ENCODE measurements around the gene RNU6-7.

RNU6-7 gene

DNA sequence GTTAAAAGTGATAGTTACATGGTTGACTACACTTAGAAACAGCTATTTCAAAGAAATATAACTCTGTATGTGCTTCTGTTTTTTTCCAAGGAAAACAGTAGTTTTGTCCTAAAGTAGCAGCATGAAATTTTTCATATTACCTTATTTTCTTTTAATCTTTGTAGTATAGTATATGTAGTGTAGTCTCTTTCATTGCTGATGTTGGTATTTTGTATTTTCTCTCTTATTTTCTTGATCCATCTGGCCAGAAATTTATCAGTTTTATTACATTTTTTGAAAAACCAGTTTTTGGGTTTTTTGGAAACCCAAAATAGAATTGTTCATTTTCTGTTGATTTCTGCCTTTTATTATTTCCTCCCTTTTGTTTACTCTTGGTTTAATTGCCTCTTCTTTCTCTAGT, 7.6 kb downstream of the RNU6-7 start:
- no peaks in the 10 kb centered on the region for H3K27me3 ChIP-seq (ENCODE audit: insufficient read depth, low read depth)
- H3K9ac ChIP-seq, result no peak overlapping the region
- H3K27ac ChIP-seq, result no peak overlapping the region
- no peak overlapping the region for H3K4me2 ChIP-seq
- H3K36me3 ChIP-seq (ENCODE audit: insufficient read depth), result no peaks in the 10 kb centered on the region
- peaks cover 17% of the 10 kb centered on the region for H3K4me1 ChIP-seq (ENCODE audit: low read depth, poor library complexity, severe bottlenecking)
- H4K20me1 ChIP-seq (ENCODE audit: insufficient read depth), result no peaks in the 10 kb centered on the region
- no peaks in the 10 kb centered on the region for H3K79me2 ChIP-seq (ENCODE audit: insufficient read depth, low read depth)
- H2AFZ ChIP-seq (ENCODE audit: low read depth), result no peak overlapping the region
- no peak overlapping the region for H3K4me3 ChIP-seq (IDR thresholded peaks at IDR 0.05; ENCODE audit: insufficient read depth, low read depth, low read length)
- TF ChIP-seq, protein P1, sequence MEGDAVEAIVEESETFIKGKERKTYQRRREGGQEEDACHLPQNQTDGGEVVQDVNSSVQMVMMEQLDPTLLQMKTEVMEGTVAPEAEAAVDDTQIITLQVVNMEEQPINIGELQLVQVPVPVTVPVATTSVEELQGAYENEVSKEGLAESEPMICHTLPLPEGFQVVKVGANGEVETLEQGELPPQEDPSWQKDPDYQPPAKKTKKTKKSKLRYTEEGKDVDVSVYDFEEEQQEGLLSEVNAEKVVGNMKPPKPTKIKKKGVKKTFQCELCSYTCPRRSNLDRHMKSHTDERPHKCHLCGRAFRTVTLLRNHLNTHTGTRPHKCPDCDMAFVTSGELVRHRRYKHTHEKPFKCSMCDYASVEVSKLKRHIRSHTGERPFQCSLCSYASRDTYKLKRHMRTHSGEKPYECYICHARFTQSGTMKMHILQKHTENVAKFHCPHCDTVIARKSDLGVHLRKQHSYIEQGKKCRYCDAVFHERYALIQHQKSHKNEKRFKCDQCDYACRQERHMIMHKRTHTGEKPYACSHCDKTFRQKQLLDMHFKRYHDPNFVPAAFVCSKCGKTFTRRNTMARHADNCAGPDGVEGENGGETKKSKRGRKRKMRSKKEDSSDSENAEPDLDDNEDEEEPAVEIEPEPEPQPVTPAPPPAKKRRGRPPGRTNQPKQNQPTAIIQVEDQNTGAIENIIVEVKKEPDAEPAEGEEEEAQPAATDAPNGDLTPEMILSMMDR (conservative IDR thresholded peaks at IDR 0.05; ENCODE audit: low read depth, low read length), result no peak

DNA sequence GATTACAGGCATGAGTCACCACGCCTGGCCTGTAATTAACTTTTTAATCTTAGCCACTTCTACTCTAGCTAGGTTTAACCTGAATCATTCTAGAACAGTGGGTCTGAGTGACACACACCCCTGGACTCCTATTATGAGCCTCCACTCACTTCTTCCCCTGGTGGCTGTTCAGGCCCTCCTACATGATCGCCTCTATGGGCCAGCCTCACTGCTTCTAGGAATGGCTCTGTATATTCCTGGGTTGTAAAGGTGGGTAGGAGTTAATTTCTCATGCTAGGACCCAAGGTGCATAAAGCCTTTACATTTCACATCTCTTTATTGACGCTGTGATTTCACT, 9.2 kb downstream of the RNU6-7 start:
- H2AFZ ChIP-seq (ENCODE audit: low read depth), result no peak overlapping the region
- no peak overlapping the region for H3K4me2 ChIP-seq
- no peaks in the 10 kb centered on the region for H3K79me2 ChIP-seq (ENCODE audit: insufficient read depth, low read depth)
- no peak overlapping the region for H3K27ac ChIP-seq
- H4K20me1 ChIP-seq (ENCODE audit: insufficient read depth), result no peaks in the 10 kb centered on the region
- no peaks in the 10 kb centered on the region for H3K36me3 ChIP-seq (ENCODE audit: insufficient read depth)
- H3K4me1 ChIP-seq (ENCODE audit: low read depth, poor library complexity, severe bottlenecking), result peaks cover 7% of the 10 kb centered on the region
- no peak overlapping the region for H3K4me3 ChIP-seq (IDR thresholded peaks at IDR 0.05; ENCODE audit: insufficient read depth, low read depth, low read length)
- TF ChIP-seq, protein P1 (conservative IDR thresholded peaks at IDR 0.05; ENCODE audit: low read depth, low read length), result no peak
- no peaks in the 10 kb centered on the region for H3K27me3 ChIP-seq (ENCODE audit: insufficient read depth, low read depth)
- no peak overlapping the region for H3K9ac ChIP-seq

DNA sequence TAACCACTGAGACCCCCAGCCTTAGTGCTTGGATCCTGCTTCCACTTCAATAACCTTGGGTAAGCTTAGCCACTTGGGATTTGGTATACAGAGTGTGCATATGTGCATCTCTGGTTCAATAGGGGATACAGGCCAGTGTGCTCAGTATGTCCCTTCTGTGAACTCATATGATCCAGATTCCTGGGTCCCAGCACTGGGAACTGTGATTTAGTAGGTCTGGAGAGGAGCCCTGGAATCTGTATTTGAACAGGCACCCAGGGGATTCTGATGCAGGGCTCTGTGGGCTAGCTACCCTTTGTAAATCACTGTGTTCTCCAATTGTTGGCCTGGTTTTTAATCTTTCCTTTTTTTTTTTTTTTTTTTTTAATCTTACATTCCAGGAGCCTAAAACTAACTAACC, 11.0 kb downstream of the RNU6-7 start:
- TF ChIP-seq, protein P1 (conservative IDR thresholded peaks at IDR 0.05; ENCODE audit: low read depth, low read length), result no peak
- H3K27me3 ChIP-seq (ENCODE audit: insufficient read depth, low read depth), result no peaks in the 10 kb centered on the region
- no peaks in the 10 kb centered on the region for H4K20me1 ChIP-seq (ENCODE audit: insufficient read depth)
- H3K4me1 ChIP-seq (ENCODE audit: low read depth, poor library complexity, severe bottlenecking), result peaks cover 7% of the 10 kb centered on the region
- H3K36me3 ChIP-seq (ENCODE audit: insufficient read depth), result no peaks in the 10 kb centered on the region
- H3K4me3 ChIP-seq (IDR thresholded peaks at IDR 0.05; ENCODE audit: insufficient read depth, low read depth, low read length), result no peak overlapping the region
- no peak overlapping the region for H3K27ac ChIP-seq
- H2AFZ ChIP-seq (ENCODE audit: low read depth), result no peak overlapping the region
- no peaks in the 10 kb centered on the region for H3K79me2 ChIP-seq (ENCODE audit: insufficient read depth, low read depth)
- H3K9ac ChIP-seq, result no peak overlapping the region
- H3K4me2 ChIP-seq, result no peak overlapping the region

DNA sequence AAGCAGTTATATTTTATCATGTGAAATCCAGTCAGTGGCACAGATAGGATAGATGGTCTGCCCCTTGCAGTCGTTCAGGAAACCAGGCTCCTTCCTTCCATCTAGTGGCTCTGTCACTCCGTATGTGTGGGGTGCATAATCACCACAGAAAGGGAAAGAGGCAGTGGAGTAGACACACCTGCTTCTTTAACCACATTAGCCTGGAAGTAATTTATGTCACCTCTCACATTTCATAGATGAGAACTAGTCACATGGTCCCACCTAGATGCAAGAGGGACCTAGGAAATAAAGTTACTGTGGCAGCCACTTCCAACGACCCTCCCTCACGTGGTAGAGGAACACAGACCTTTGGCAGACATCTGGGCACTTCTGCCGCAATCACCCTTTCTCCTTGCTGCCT, 15.5 kb downstream of the RNU6-7 start:
- Histone ChIP-seq H3K4me3 (IDR thresholded peaks at IDR 0.05; ENCODE audit: insufficient read depth, low read depth, low read length) (no peak overlapping the region), H3K27ac (no peak overlapping the region), H2AFZ (ENCODE audit: low read depth) (no peak overlapping the region), H3K36me3 (ENCODE audit: insufficient read depth) (no peaks in the 10 kb centered on the region), H4K20me1 (ENCODE audit: insufficient read depth) (no peaks in the 10 kb centered on the region), H3K4me2 (no peak overlapping the region), H3K4me1 (ENCODE audit: low read depth, poor library complexity, severe bottlenecking) (peaks cover 7% of the 10 kb centered on the region), H3K79me2 (ENCODE audit: insufficient read depth, low read depth) (no peaks in the 10 kb centered on the region), H3K27me3 (ENCODE audit: insufficient read depth, low read depth) (no peaks in the 10 kb centered on the region), H3K9ac (no peak overlapping the region)
- TF ChIP-seq, protein P1 (conservative IDR thresholded peaks at IDR 0.05; ENCODE audit: low read depth, low read length), result no peak

Data from KMS-11 (cell line).